ENCODE results near the gene SMARCAL1. TPM values are rescaled to one million over a fixed set of nuclear protein-coding genes. Genes with fewer than 3 reads are reported as not detected.

Gene SMARCAL1
- total RNA-seq, 2 experiments from 2014 or later, result 6.3 TPM

DNA sequence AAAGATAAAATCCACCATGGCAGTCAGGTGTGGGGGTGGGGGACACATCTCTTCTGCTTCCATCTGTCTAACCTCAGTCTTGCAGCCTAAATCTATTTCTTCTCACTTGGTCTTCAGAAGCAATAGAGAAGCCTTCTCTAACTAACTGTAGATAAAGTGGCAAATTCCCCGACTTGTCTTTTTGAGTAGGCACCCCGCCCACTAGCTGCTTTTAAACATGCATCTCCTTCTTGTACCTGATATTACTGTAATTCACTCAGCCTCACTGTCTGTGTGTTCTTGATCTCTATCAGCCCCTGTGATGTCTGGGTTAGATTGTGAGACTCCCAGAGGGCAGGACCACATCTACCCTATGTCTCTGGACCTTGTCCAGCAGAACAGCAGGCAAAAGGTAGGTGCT, 46.8 kb upstream of the SMARCAL1 start:
- Mint-ChIP-seq H3K9me3 (no peaks in the 10 kb centered on the region), H3K4me1 (ENCODE audit: low read depth) (peaks cover 3% of the 10 kb centered on the region), H3K4me3 (no peak overlapping the region), H3K27me3 (peaks cover 34% of the 10 kb centered on the region), H3K36me3 (ENCODE audit: low read depth) (no peaks in the 10 kb centered on the region), H3K27ac (no peak overlapping the region)
- H3K27me3 ChIP-seq (ENCODE audit: control insufficient read depth in 1 of 2, insufficient read depth in 2 of 2, low read length in 2 of 2), result peaks cover 10 to 21% of the 10 kb centered on the region in 2 experiments
- H3K27ac ChIP-seq (ENCODE audit: low read depth in 1 of 2, low read length in 2 of 2), result no peak overlapping the region
- H3K9me3 ChIP-seq (ENCODE audit: control insufficient read depth in 1 of 2, insufficient read depth in 1 of 2, low read length in 2 of 2), result peaks cover 0 to 8% of the 10 kb centered on the region in 2 experiments
- no peaks in the 10 kb centered on the region for H3K4me1 ChIP-seq (ENCODE audit: insufficient read depth, low read length)
- TF ChIP-seq, protein P1, sequence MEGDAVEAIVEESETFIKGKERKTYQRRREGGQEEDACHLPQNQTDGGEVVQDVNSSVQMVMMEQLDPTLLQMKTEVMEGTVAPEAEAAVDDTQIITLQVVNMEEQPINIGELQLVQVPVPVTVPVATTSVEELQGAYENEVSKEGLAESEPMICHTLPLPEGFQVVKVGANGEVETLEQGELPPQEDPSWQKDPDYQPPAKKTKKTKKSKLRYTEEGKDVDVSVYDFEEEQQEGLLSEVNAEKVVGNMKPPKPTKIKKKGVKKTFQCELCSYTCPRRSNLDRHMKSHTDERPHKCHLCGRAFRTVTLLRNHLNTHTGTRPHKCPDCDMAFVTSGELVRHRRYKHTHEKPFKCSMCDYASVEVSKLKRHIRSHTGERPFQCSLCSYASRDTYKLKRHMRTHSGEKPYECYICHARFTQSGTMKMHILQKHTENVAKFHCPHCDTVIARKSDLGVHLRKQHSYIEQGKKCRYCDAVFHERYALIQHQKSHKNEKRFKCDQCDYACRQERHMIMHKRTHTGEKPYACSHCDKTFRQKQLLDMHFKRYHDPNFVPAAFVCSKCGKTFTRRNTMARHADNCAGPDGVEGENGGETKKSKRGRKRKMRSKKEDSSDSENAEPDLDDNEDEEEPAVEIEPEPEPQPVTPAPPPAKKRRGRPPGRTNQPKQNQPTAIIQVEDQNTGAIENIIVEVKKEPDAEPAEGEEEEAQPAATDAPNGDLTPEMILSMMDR (IDR thresholded peaks at IDR 0.05), result no peak
- CTCF ChIA-PET, result no interaction called here
- POLR2A ChIA-PET, result interaction anchor here (1.2 kb wide), 1 partner anchor 12 kb away, joined by 4 read pairs; no protein-coding TSS in a partner anchor
- intact Hi-C loops (cut with DNase I, micrococcal nuclease), result no loop called here
- H3K36me3 ChIP-seq (ENCODE audit: insufficient read depth, low read length), result no peaks in the 10 kb centered on the region
- no peak for ATAC-seq (ENCODE audit: poor library complexity)
- H3K4me3 ChIP-seq (ENCODE audit: low read length), result no peak overlapping the region
- no peak for DNase-seq

DNA sequence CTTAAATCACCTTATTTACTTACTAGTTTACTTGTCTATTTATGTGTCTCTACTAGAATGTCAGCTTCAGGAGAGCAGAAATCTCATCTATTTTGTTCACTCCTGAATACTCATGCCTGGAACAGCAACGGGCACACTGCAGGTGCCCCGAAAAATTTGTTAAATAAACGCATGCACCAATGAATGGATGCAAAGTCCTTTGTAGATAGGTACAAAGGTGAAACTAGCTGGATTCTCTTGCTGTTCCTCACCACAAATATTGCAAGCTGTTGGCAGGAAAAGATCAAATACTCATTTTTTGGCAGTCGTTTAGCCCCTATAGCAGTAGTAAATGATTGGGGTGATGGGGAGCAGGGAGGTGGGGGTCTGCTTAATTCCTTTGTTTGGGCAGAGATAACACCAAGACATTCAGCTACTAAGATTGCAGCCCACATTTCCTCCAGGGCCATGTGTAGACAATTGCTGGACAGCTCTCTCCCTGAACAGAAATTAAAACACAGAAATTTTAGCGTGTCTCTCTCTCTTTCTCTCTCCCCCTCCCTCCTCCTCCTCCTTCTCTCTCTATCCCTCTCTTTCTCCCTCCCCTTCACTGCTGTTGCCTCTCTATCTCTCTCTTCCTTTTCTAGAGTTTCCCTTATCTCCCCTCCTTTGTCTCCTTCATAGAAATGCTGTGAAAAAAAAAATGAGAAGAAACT, 45.4 kb upstream of the SMARCAL1 start:
- Mint-ChIP-seq H3K27me3 (peaks cover 43% of the 10 kb centered on the region), H3K9me3 (no peaks in the 10 kb centered on the region), H3K27ac (no peak overlapping the region), H3K4me1 (ENCODE audit: low read depth) (peaks cover 12% of the 10 kb centered on the region), H3K4me3 (no peak overlapping the region), H3K36me3 (ENCODE audit: low read depth) (no peaks in the 10 kb centered on the region)
- ChIA-PET POLR2A (interaction anchor here (0.5 to 0.7 kb wide), 2 partner anchors 37 to 258 kb away, joined by 3 read pairs; partner anchors contain the start of gene XRCC5), CTCF (no interaction called here)
- intact Hi-C loops (cut with DNase I, micrococcal nuclease), result no loop called here
- Histone ChIP-seq H3K4me1 (ENCODE audit: insufficient read depth, low read length) (peaks cover 13% of the 10 kb centered on the region), H3K27ac (ENCODE audit: low read depth in 1 of 2, low read length in 2 of 2) (no peak overlapping the region), H3K4me3 (ENCODE audit: low read length) (no peak overlapping the region), H3K27me3 (ENCODE audit: control insufficient read depth in 1 of 2, insufficient read depth in 2 of 2, low read length in 2 of 2) (peaks cover 19 to 33% of the 10 kb centered on the region in 2 experiments), H3K36me3 (ENCODE audit: insufficient read depth, low read length) (no peaks in the 10 kb centered on the region), H3K9me3 (ENCODE audit: control insufficient read depth in 1 of 2, insufficient read depth in 1 of 2, low read length in 2 of 2) (peaks cover 0 to 18% of the 10 kb centered on the region in 2 experiments)
- ATAC-seq (ENCODE audit: poor library complexity) (no peak), DNase-seq (no peak)
- TF ChIP-seq, protein P1 (IDR thresholded peaks at IDR 0.05), result no peak

DNA sequence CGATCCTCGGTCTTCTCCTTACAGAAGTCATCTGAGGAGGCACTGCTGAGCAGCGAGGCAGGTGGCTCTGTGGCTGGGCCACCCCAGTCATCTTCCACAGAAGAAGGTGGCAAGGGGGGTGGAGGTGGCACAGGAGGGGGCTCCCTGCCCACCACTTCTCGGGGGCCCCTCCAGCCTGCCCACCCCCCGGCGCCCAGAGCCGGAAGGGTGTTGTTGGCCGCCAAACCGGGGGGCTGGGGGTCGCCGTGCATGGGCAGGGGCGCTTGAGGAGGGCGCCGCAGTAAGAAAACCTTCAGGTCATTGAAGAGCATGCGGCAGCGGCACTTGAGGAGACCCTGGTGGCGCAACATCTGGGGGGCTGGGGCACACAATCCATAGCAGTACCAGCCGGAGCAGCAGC, 42.5 kb upstream of the SMARCAL1 start:
- Mint-ChIP-seq H3K9me3 (no peaks in the 10 kb centered on the region), H3K4me3 (no peak overlapping the region), H3K27ac (no peak overlapping the region), H3K36me3 (ENCODE audit: low read depth) (no peaks in the 10 kb centered on the region), H3K27me3 (peaks cover 61% of the 10 kb centered on the region), H3K4me1 (ENCODE audit: low read depth) (peaks cover 27% of the 10 kb centered on the region)
- ChIA-PET POLR2A (no interaction called here), CTCF (no interaction called here)
- Histone ChIP-seq H3K27me3 (ENCODE audit: control insufficient read depth in 1 of 2, insufficient read depth in 2 of 2, low read length in 2 of 2) (peaks cover 34 to 50% of the 10 kb centered on the region in 2 experiments), H3K27ac (ENCODE audit: low read depth in 1 of 2, low read length in 2 of 2) (no peak overlapping the region), H3K4me1 (ENCODE audit: insufficient read depth, low read length) (peaks cover 19% of the 10 kb centered on the region), H3K4me3 (ENCODE audit: low read length) (no peak overlapping the region), H3K9me3 (ENCODE audit: control insufficient read depth in 1 of 2, insufficient read depth in 1 of 2, low read length in 2 of 2) (peaks cover 0 to 22% of the 10 kb centered on the region in 2 experiments), H3K36me3 (ENCODE audit: insufficient read depth, low read length) (no peaks in the 10 kb centered on the region)
- ATAC-seq (ENCODE audit: poor library complexity) (no peak), DNase-seq (no peak)
- TF ChIP-seq, protein P1 (IDR thresholded peaks at IDR 0.05), result no peak
- intact Hi-C loops (cut with DNase I, micrococcal nuclease), result no loop called here
